HepG2 (cell line): Measurements from ENCODE around the gene DALRD3. TPM values are rescaled to one million over a fixed set of nuclear protein-coding genes. Genes with fewer than 3 reads are reported as not detected.

ENCODE experiments used
- BRD4 ChIP-seq: sonication (generic); formaldehyde crosslinking; IDR thresholded peaks from 2 replicates; pipeline ENCODE4 v1.4.0; 2020; ENCODE audit warnings: missing genetic modification reagents
- CCDC6 ChIP-seq: sonication (generic); formaldehyde crosslinking; IDR thresholded peaks from 2 replicates; pipeline ENCODE4 v1.8.1; 2022; ENCODE audit warnings: mild to moderate bottlenecking, missing genetic modification reagents, moderate library complexity
- CEBPB ChIP-seq: IDR thresholded peaks from 2 replicates; pipeline ENCODE4 v1.6.1; 2011; ENCODE audit warnings: low read depth, low read length, improper control_type of control experiment, borderline replicate concordance
- CHCHD3 ChIP-seq: sonication (generic); formaldehyde crosslinking; IDR thresholded peaks from 2 replicates; pipeline ENCODE4 v1.8.0; 2022; ENCODE audit warnings: mild to moderate bottlenecking, missing genetic modification reagents, moderate library complexity
- HNRNPH1 ChIP-seq: fragments of 200-400 bp; formaldehyde crosslinking; optimal IDR thresholded peaks from 2 replicates; pipeline ENCODE3; 2017; ENCODE audit warnings: mild to moderate bottlenecking, low read depth, low read length
- KDM4B ChIP-seq: sonication (generic); formaldehyde crosslinking; IDR thresholded peaks from 2 replicates; pipeline ENCODE4 v1.4.0; 2020; ENCODE audit warnings: missing genetic modification reagents
- MTF2 ChIP-seq: sonication (generic); formaldehyde crosslinking; IDR thresholded peaks from 2 replicates; pipeline ENCODE4 v1.5.0; 2020; ENCODE audit warnings: missing genetic modification reagents, borderline replicate concordance
- NONO ChIP-seq, 2 experiments: fragments of 450-650 bp in 1 of 2; sonication (generic) in 1 of 2; formaldehyde crosslinking in 1 of 2; IDR thresholded peaks in 1 of 2; conservative IDR thresholded peaks in 1 of 2; 2 replicates each; pipeline versions ENCODE4 v1.6.1 to v1.8.0; 2017 to 2022; ENCODE audit warnings: mild to moderate bottlenecking in 1 of 2, missing genetic modification reagents in 1 of 2, moderate library complexity in 1 of 2
- NRL ChIP-seq: sonication (generic); formaldehyde crosslinking; IDR thresholded peaks from 2 replicates; pipeline ENCODE4 v1.5.0; 2020; ENCODE audit warnings: missing genetic modification reagents, mild to moderate bottlenecking, moderate library complexity, borderline replicate concordance
- POGZ ChIP-seq: sonication (generic); formaldehyde crosslinking; IDR thresholded peaks from 2 replicates; pipeline ENCODE4 v1.4.0; 2020; ENCODE audit warnings: mild to moderate bottlenecking, missing genetic modification reagents
- SNAPC2 ChIP-seq: sonication (generic); formaldehyde crosslinking; IDR thresholded peaks from 2 replicates; pipeline ENCODE4 v1.8.1; 2022; ENCODE audit warnings: mild to moderate bottlenecking, missing genetic modification reagents
- TBL1XR1 ChIP-seq: fragments of 150-350 bp; IDR thresholded peaks from 2 replicates; pipeline ENCODE4 v1.6.1; 2014; ENCODE audit warnings: borderline replicate concordance, low read length; ENCODE audit not compliant: partially characterized antibody
- XBP1 ChIP-seq: sonication (generic); formaldehyde crosslinking; IDR thresholded peaks from 2 replicates; pipeline ENCODE4 v1.5.0; 2020; ENCODE audit warnings: missing genetic modification reagents
- ZBTB21 ChIP-seq: sonication (generic); formaldehyde crosslinking; IDR thresholded peaks from 2 replicates; pipeline ENCODE4 v1.4.0; 2020; ENCODE audit warnings: missing genetic modification reagents
- ZBTB7A ChIP-seq: sonication (generic); formaldehyde crosslinking; IDR thresholded peaks from 2 replicates; pipeline ENCODE4 v1.8.0; 2022; ENCODE audit warnings: mild to moderate bottlenecking, missing genetic modification reagents
- ZFX ChIP-seq: sonication (generic); formaldehyde crosslinking; IDR thresholded peaks from 2 replicates; pipeline ENCODE4 v1.4.0; 2020; ENCODE audit warnings: mild to moderate bottlenecking, low read depth, missing genetic modification reagents, moderate library complexity
- ZNF124 ChIP-seq: sonication (generic); formaldehyde crosslinking; IDR thresholded peaks from 2 replicates; pipeline ENCODE4 v1.4.0; 2020; ENCODE audit warnings: missing genetic modification reagents
- ZNF160 ChIP-seq: sonication (generic); formaldehyde crosslinking; IDR thresholded peaks from 2 replicates; pipeline ENCODE4 v1.8.0; 2022; ENCODE audit warnings: mild to moderate bottlenecking, inconsistent platforms, missing genetic modification reagents
- ZNF224 ChIP-seq: sonication (generic); formaldehyde crosslinking; IDR thresholded peaks from 2 replicates; pipeline ENCODE4 v1.5.0; 2020; ENCODE audit warnings: mild to moderate bottlenecking, missing genetic modification reagents
- ZNF274 ChIP-seq: sonication (generic); formaldehyde crosslinking; IDR thresholded peaks from 2 replicates; pipeline ENCODE4 v1.5.1; 2020; ENCODE audit warnings: mild to moderate bottlenecking, missing genetic modification reagents
- ZNF354B ChIP-seq: sonication (generic); formaldehyde crosslinking; IDR thresholded peaks from 2 replicates; pipeline ENCODE4 v1.8.0; 2022; ENCODE audit warnings: mild to moderate bottlenecking, missing genetic modification reagents
- ZNF431 ChIP-seq: sonication (generic); formaldehyde crosslinking; IDR thresholded peaks from 2 replicates; pipeline ENCODE4 v1.9.0; 2022; ENCODE audit warnings: missing genetic modification reagents, low read depth, mild to moderate bottlenecking, borderline replicate concordance
- ZNF446 ChIP-seq: sonication (generic); formaldehyde crosslinking; IDR thresholded peaks from 2 replicates; pipeline ENCODE4 v1.5.0; 2020; ENCODE audit warnings: mild to moderate bottlenecking, missing genetic modification reagents
- ZNF510 ChIP-seq: sonication (generic); formaldehyde crosslinking; IDR thresholded peaks from 2 replicates; pipeline ENCODE4 v1.4.0; 2020; ENCODE audit warnings: low read depth, mild to moderate bottlenecking, missing genetic modification reagents
- ZNF605 ChIP-seq: sonication (generic); formaldehyde crosslinking; IDR thresholded peaks from 2 replicates; pipeline ENCODE4 v1.8.0; 2022; ENCODE audit warnings: mild to moderate bottlenecking, missing genetic modification reagents
- ZNF629 ChIP-seq: sonication (generic); formaldehyde crosslinking; conservative IDR thresholded peaks from 2 replicates; pipeline ENCODE4 v1.5.0; 2020; ENCODE audit warnings: missing genetic modification reagents
- ZSCAN25 ChIP-seq: sonication (generic); formaldehyde crosslinking; IDR thresholded peaks from 2 replicates; pipeline ENCODE4 v1.8.0; 2022; ENCODE audit warnings: mild to moderate bottlenecking, missing genetic modification reagents
- polyA plus RNA-seq, 8 experiments: library from polyadenylated mRNA; depleted of rRNA in 3 of 8; stranded (reverse) in 7 of 8; unstranded in 1 of 8; fragments of >200 nt; fragmentation: Illumina TruSeq in 4 of 8; extraction: Trizol in 4 of 8; gene quantifications; 2 replicates each; pipeline versions ENCODE4 v1.2.1 to v1.2.3, GENCODE V29; 2011 to 2016; ENCODE audit warnings: low read depth in 4 of 8, missing spikeins in 1 of 8, mixed read lengths in 1 of 8; ENCODE audit not compliant: insufficient read depth in 1 of 8
- total RNA-seq, 5 experiments: library from RNA; depleted of rRNA; stranded (reverse); fragments of >200 nt; fragmentation: Illumina TruSeq; extraction: Trizol; gene quantifications; 2 replicates each; pipeline ENCODE4 v1.2.3, GENCODE V29; 2016; ENCODE audit warnings: low read depth in 1 of 5
- TF ChIP-seq, protein P1 (sequence below): sonication (generic); formaldehyde crosslinking; IDR thresholded peaks from 2 replicates; pipeline ENCODE4 v1.5.1; 2020; ENCODE audit warnings: mild to moderate bottlenecking, moderate library complexity, missing genetic modification reagents
- TF ChIP-seq, protein P2 (sequence below): sonication (generic); formaldehyde crosslinking; IDR thresholded peaks from 2 replicates; pipeline ENCODE4 v1.8.0; 2022; ENCODE audit warnings: mild to moderate bottlenecking, missing genetic modification reagents, moderate library complexity

DALRD3 gene
- total and polyA plus RNA-seq, 2 of the 13 experiments (the other 11 are each of a cell fraction or from before 2014, with no cell fraction given) = 19.9 to 36.5 TPM

DNA sequence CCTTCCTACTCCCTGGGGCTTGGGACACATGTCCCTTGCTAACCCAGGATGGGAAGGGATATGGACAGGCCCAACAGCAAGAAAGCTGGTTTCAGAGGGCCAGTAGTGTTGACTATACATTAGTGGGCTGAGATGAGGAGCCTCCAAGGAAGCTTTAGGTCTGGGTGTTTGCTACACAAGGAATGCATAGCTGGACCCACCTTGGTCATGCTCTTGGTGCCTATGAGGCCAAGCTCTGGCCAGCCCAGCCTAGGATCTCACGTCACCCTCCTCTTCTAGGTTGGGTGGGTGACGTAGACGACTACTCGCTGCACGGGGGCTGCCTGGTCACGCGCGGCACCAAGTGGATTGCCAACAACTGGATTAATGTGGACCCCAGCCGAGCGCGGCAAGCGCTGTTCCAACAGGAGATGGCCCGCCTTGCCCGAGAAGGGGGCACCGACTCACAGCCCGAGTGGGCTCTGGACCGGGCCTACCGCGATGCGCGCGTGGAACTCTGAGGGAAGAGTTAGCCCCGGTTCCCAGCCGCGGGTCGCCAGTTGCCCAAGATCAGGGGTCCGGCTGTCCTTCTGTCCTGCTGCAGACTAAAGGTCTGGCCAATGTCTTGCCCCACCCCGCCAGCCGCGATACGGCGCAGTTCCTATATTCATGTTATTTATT lies 11.8 kb downstream of the DALRD3 start (continued):
- peak; percentile 15; the same call in 1 of the 2 replicates for TF ChIP-seq ZBTB7A (CRISPR knock-in tag)
- peak; percentile 71 for TF ChIP-seq ZNF510
- peak; percentile 9; the same call in 1 of the 2 replicates for TF ChIP-seq ZSCAN25 (CRISPR knock-in tag)
- TF ChIP-seq TBL1XR1 = no peak
- TF ChIP-seq ZFX (CRISPR knock-in tag) = no peak
- no peak for TF ChIP-seq POGZ (CRISPR knock-in tag)
- TF ChIP-seq NRL (CRISPR knock-in tag) = no peak
- TF ChIP-seq SNAPC2 = 0 out of 2 replicates have a peak, but pooled peaks have one; percentile 32
- 0 out of 2 replicates have a peak, but pooled peaks have one; percentile 2 for TF ChIP-seq ZNF605 (CRISPR knock-in tag)
- TF ChIP-seq ZBTB21 (CRISPR knock-in tag) = 0 out of 2 replicates have a peak, but pooled peaks have one; percentile 16
- TF ChIP-seq ZNF446 (CRISPR knock-in tag) = no peak
- no peak for TF ChIP-seq CCDC6 (CRISPR knock-in tag)
- TF ChIP-seq ZNF431 = 0 out of 2 replicates have a peak, but pooled peaks have one; percentile 17
- peak; percentile 12; the same call in 1 of the 2 replicates for TF ChIP-seq ZNF124 (CRISPR knock-in tag)
- 0 out of 2 replicates have a peak, but pooled peaks have one; percentile 29 for TF ChIP-seq XBP1
- 0 out of 2 replicates have a peak, but pooled peaks have one; percentile 11 for TF ChIP-seq ZNF629 (CRISPR knock-in tag)
- TF ChIP-seq ZNF224 (CRISPR knock-in tag) = 0 out of 2 replicates have a peak, but pooled peaks have one; percentile 66
- TF ChIP-seq, protein P1, sequence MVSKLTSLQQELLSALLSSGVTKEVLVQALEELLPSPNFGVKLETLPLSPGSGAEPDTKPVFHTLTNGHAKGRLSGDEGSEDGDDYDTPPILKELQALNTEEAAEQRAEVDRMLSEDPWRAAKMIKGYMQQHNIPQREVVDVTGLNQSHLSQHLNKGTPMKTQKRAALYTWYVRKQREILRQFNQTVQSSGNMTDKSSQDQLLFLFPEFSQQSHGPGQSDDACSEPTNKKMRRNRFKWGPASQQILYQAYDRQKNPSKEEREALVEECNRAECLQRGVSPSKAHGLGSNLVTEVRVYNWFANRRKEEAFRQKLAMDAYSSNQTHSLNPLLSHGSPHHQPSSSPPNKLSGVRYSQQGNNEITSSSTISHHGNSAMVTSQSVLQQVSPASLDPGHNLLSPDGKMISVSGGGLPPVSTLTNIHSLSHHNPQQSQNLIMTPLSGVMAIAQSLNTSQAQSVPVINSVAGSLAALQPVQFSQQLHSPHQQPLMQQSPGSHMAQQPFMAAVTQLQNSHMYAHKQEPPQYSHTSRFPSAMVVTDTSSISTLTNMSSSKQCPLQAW (CRISPR knock-in tag) = no peak
- 0 out of 2 replicates have a peak, but pooled peaks have one; percentile 22 for TF ChIP-seq BRD4 (CRISPR knock-in tag)
- TF ChIP-seq HNRNPH1 = no peak
- 0 out of 2 replicates have a peak, but pooled peaks have one; percentile 15 for TF ChIP-seq KDM4B (CRISPR knock-in tag)
- TF ChIP-seq MTF2 (CRISPR knock-in tag) = 0 out of 2 replicates have a peak, but pooled peaks have one; percentile 41
- TF ChIP-seq CEBPB = no peak
- no peak for TF ChIP-seq NONO (IDR thresholded peaks at IDR 0.05)
- TF ChIP-seq NONO (CRISPR knock-in tag; conservative IDR thresholded peaks at IDR 0.05) = no peak
- peak; percentile 37; the same call in 1 of the 2 replicates for TF ChIP-seq ZNF160 (CRISPR knock-in tag)
- TF ChIP-seq, protein P2, sequence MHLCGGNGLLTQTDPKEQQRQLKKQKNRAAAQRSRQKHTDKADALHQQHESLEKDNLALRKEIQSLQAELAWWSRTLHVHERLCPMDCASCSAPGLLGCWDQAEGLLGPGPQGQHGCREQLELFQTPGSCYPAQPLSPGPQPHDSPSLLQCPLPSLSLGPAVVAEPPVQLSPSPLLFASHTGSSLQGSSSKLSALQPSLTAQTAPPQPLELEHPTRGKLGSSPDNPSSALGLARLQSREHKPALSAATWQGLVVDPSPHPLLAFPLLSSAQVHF (CRISPR knock-in tag) = no peak
- 0 out of 2 replicates have a peak, but pooled peaks have one; percentile 0 for TF ChIP-seq ZNF274 (CRISPR knock-in tag)
- TF ChIP-seq ZNF354B (CRISPR knock-in tag) = no peak
- TF ChIP-seq CHCHD3 (CRISPR knock-in tag) = no peak
